Activated naive CD8-positive, alpha-beta T cell treated with anti-CD3 and anti-CD28 coated beads, Interleukin-2, amount 10 ng/mL, durations not matched to agents 7 days and 5 days (primary cell): ENCODE measurements around the gene IMPG1. TPM values are rescaled to one million over a fixed set of nuclear protein-coding genes. Genes with fewer than 3 reads are reported as not detected.

Experiments
- ATAC-seq: fragments of 150-1000 bp; cut with Tn5 transposase; one replicate; pipeline ENCODE4 v1.10.0; 2021; ENCODE audit warnings: low read depth, moderate library complexity
- POLR2A ChIA-PET: fragments of 350-600 bp; sonication (Branson Sonifier 250); formaldehyde crosslinking; loops from one replicate; lab custom pipeline; 2021; ENCODE audit warnings: antibody characterized with exemption; lab: Charles Lee
- DNase-seq: peaks from one replicate; pipeline ENCODE4 v3.0.0; 2021
- H3K27ac Mint-ChIP-seq: one replicate; pipeline ENCODE4 v1.8.0; 2022; ENCODE audit warnings: mild to moderate bottlenecking, mixed read lengths
- H3K27me3 Mint-ChIP-seq: one replicate; pipeline ENCODE4 v1.8.0; 2022; ENCODE audit warnings: mild to moderate bottlenecking, moderate library complexity, mixed read lengths
- H3K36me3 Mint-ChIP-seq: one replicate; pipeline ENCODE4 v1.8.0; 2021; ENCODE audit warnings: mild to moderate bottlenecking, mixed read lengths
- H3K4me1 Mint-ChIP-seq: one replicate; pipeline ENCODE4 v1.8.0; 2021; ENCODE audit warnings: mixed read lengths
- H3K4me3 Mint-ChIP-seq: one replicate; pipeline ENCODE4 v1.8.0; 2022; ENCODE audit warnings: mild to moderate bottlenecking, moderate library complexity, mixed read lengths
- H3K9me3 Mint-ChIP-seq: one replicate; pipeline ENCODE4 v1.8.0; 2021; ENCODE audit warnings: mixed read lengths
- total RNA-seq, 2 experiments: library from RNA; stranded (reverse); gene quantifications; one replicate each; pipeline ENCODE4 v1.2.3, GENCODE V29; 2021

IMPG1 gene
- total RNA-seq, 2 experiments from 2014 or later = not detected

GRCh38 chr6:75997696-75998095 is 74.8 kb downstream of the IMPG1 start:
- no peak for DNase-seq
- no peak overlapping the region for H3K27ac Mint-ChIP-seq
- no peak overlapping the region for H3K4me3 Mint-ChIP-seq
- POLR2A ChIA-PET = no interaction called here
- no peaks in the 10 kb centered on the region for H3K9me3 Mint-ChIP-seq
- H3K4me1 Mint-ChIP-seq = no peaks in the 10 kb centered on the region
- no peaks in the 10 kb centered on the region for H3K27me3 Mint-ChIP-seq
- ATAC-seq = no peak
- H3K36me3 Mint-ChIP-seq = no peaks in the 10 kb centered on the region

GRCh38 chr6:75993236-75994162 is 79.0 kb downstream of the IMPG1 start:
- Mint-ChIP-seq H3K4me1 (no peaks in the 10 kb centered on the region), H3K4me3 (no peak overlapping the region), H3K27ac (no peak overlapping the region), H3K36me3 (no peaks in the 10 kb centered on the region), H3K27me3 (no peaks in the 10 kb centered on the region), H3K9me3 (no peaks in the 10 kb centered on the region)
- POLR2A ChIA-PET = no interaction called here
- DNase-seq (no peak), ATAC-seq (no peak)

GRCh38 chr6:75991941-75992340 is 80.5 kb downstream of the IMPG1 start:
- H3K27me3 Mint-ChIP-seq = no peaks in the 10 kb centered on the region
- no peak for ATAC-seq
- POLR2A ChIA-PET = no interaction called here
- H3K9me3 Mint-ChIP-seq = no peaks in the 10 kb centered on the region
- no peak overlapping the region for H3K4me3 Mint-ChIP-seq
- H3K27ac Mint-ChIP-seq = no peak overlapping the region
- DNase-seq = no peak
- H3K36me3 Mint-ChIP-seq = no peaks in the 10 kb centered on the region
- H3K4me1 Mint-ChIP-seq = no peaks in the 10 kb centered on the region

- no peaks in the 10 kb centered on the region for H3K36me3 Mint-ChIP-seq
- DNase-seq (no peak), ATAC-seq (no peak)
- peaks cover 4% of the 10 kb centered on the region for H3K27me3 Mint-ChIP-seq
- H3K4me3 Mint-ChIP-seq = no peak overlapping the region
- no peaks in the 10 kb centered on the region for H3K9me3 Mint-ChIP-seq
- no peak overlapping the region for H3K27ac Mint-ChIP-seq
- POLR2A ChIA-PET = no interaction called here
- no peaks in the 10 kb centered on the region for H3K4me1 Mint-ChIP-seq
Measured at GRCh38 chr6:75986935-75987334, 85.5 kb downstream of the IMPG1 start.

- ATAC-seq (no peak), DNase-seq (no peak)
- Mint-ChIP-seq H3K27me3 (no peaks in the 10 kb centered on the region), H3K9me3 (no peaks in the 10 kb centered on the region), H3K4me3 (no peak overlapping the region), H3K27ac (no peak overlapping the region), H3K4me1 (no peaks in the 10 kb centered on the region), H3K36me3 (no peaks in the 10 kb centered on the region)
- POLR2A ChIA-PET = no interaction called here
Measured at GRCh38 chr6:75975904-75976303, 96.6 kb downstream of the IMPG1 start.

GRCh38 chr6:75970093-75970492 is 102.4 kb downstream of the IMPG1 start:
- ATAC-seq = no peak
- no peak for DNase-seq
- Mint-ChIP-seq H3K27ac (no peak overlapping the region), H3K4me1 (no peaks in the 10 kb centered on the region), H3K36me3 (no peaks in the 10 kb centered on the region), H3K27me3 (no peaks in the 10 kb centered on the region), H3K4me3 (no peak overlapping the region), H3K9me3 (no peaks in the 10 kb centered on the region)
- POLR2A ChIA-PET = no interaction called here

GRCh38 chr6:75968143-75968542 is 104.3 kb downstream of the IMPG1 start:
- no peak overlapping the region for H3K4me3 Mint-ChIP-seq
- POLR2A ChIA-PET = no interaction called here

GRCh38 chr6:75963569-75963968 is 108.9 kb downstream of the IMPG1 start:
- H3K4me1 Mint-ChIP-seq = no peaks in the 10 kb centered on the region
- H3K27ac Mint-ChIP-seq = no peak overlapping the region
- ATAC-seq = no peak

More at GRCh38 chr6:75968143-75968542, 104.3 kb downstream of the IMPG1 start:
- Mint-ChIP-seq H3K36me3 (no peaks in the 10 kb centered on the region), H3K27ac (no peak overlapping the region), H3K4me1 (no peaks in the 10 kb centered on the region), H3K27me3 (no peaks in the 10 kb centered on the region), H3K9me3 (no peaks in the 10 kb centered on the region)
- DNase-seq (no peak), ATAC-seq (no peak)

GRCh38 chr6:75952128-75952527 is 120.3 kb downstream of the IMPG1 start:
- peaks cover 5% of the 10 kb centered on the region for H3K27me3 Mint-ChIP-seq
- H3K36me3 Mint-ChIP-seq = no peaks in the 10 kb centered on the region
- no peaks in the 10 kb centered on the region for H3K4me1 Mint-ChIP-seq
- no peaks in the 10 kb centered on the region for H3K9me3 Mint-ChIP-seq
- ATAC-seq (no peak), DNase-seq (no peak)
- no peak overlapping the region for H3K27ac Mint-ChIP-seq
- no peak overlapping the region for H3K4me3 Mint-ChIP-seq
- POLR2A ChIA-PET = no interaction called here

More at GRCh38 chr6:75963569-75963968, 108.9 kb downstream of the IMPG1 start:
- no peak overlapping the region for H3K4me3 Mint-ChIP-seq
- H3K27me3 Mint-ChIP-seq = no peaks in the 10 kb centered on the region
- DNase-seq = no peak
- no peaks in the 10 kb centered on the region for H3K36me3 Mint-ChIP-seq
- no peaks in the 10 kb centered on the region for H3K9me3 Mint-ChIP-seq
- POLR2A ChIA-PET = no interaction called here

GRCh38 chr6:75947935-75948334 is 124.5 kb downstream of the IMPG1 start:
- Mint-ChIP-seq H3K27me3 (peaks cover 7% of the 10 kb centered on the region), H3K4me3 (no peak overlapping the region), H3K36me3 (no peaks in the 10 kb centered on the region), H3K4me1 (no peaks in the 10 kb centered on the region), H3K27ac (no peak overlapping the region), H3K9me3 (no peaks in the 10 kb centered on the region)
- POLR2A ChIA-PET = no interaction called here
- ATAC-seq = no peak
- DNase-seq = no peak

GRCh38 chr6:75946146-75946831 is 126.2 kb downstream of the IMPG1 start:
- DNase-seq (no peak), ATAC-seq (no peak)
- no peak overlapping the region for H3K27ac Mint-ChIP-seq
- H3K9me3 Mint-ChIP-seq = no peaks in the 10 kb centered on the region
- H3K27me3 Mint-ChIP-seq = peaks cover 7% of the 10 kb centered on the region
- POLR2A ChIA-PET = no interaction called here
- no peaks in the 10 kb centered on the region for H3K36me3 Mint-ChIP-seq
- no peaks in the 10 kb centered on the region for H3K4me1 Mint-ChIP-seq
- no peak overlapping the region for H3K4me3 Mint-ChIP-seq

GRCh38 chr6:75943381-75943780 is 129.1 kb downstream of the IMPG1 start:
- Mint-ChIP-seq H3K27me3 (peaks cover 4% of the 10 kb centered on the region), H3K4me3 (no peak overlapping the region), H3K4me1 (no peaks in the 10 kb centered on the region), H3K27ac (no peak overlapping the region), H3K9me3 (no peaks in the 10 kb centered on the region), H3K36me3 (no peaks in the 10 kb centered on the region)
- POLR2A ChIA-PET = no interaction called here
- no peak for ATAC-seq
- no peak for DNase-seq

GRCh38 chr6:75941509-75941908 is 131.0 kb downstream of the IMPG1 start:
- H3K4me1 Mint-ChIP-seq = no peaks in the 10 kb centered on the region

GRCh38 chr6:75940564-75940963 is 131.9 kb downstream of the IMPG1 start:
- Mint-ChIP-seq H3K4me1 (no peaks in the 10 kb centered on the region), H3K27ac (no peak overlapping the region), H3K4me3 (no peak overlapping the region), H3K9me3 (no peaks in the 10 kb centered on the region), H3K36me3 (no peaks in the 10 kb centered on the region), H3K27me3 (peaks cover 5% of the 10 kb centered on the region)
- no peak for ATAC-seq
- no peak for DNase-seq
- POLR2A ChIA-PET = no interaction called here

More at GRCh38 chr6:75941509-75941908, 131.0 kb downstream of the IMPG1 start:
- no peak overlapping the region for H3K27ac Mint-ChIP-seq
- H3K36me3 Mint-ChIP-seq = no peaks in the 10 kb centered on the region
- DNase-seq = no peak
- POLR2A ChIA-PET = no interaction called here
- ATAC-seq = no peak
- H3K9me3 Mint-ChIP-seq = no peaks in the 10 kb centered on the region
- no peak overlapping the region for H3K4me3 Mint-ChIP-seq
- H3K27me3 Mint-ChIP-seq = peaks cover 4% of the 10 kb centered on the region
